HepG2 (cell line): ENCODE results near the gene STK40. TPM values are rescaled to one million over a fixed set of nuclear protein-coding genes. Genes with fewer than 3 reads are reported as not detected.

Source experiments
- ATAC-seq: fragments of 200-7000 bp; cut with Tn5 transposase; 3 replicates; pipeline ENCODE4 v1.9.1; 2020; ENCODE audit warnings: mild to moderate bottlenecking, moderate library complexity
- BruUV-seq: library from RNA; stranded (reverse); fragments of 400-500 nt; replicated peaks from 2 replicates; lab custom pipeline; 2021; lab: Mats Ljungman, UMichigan
- CTCF ChIA-PET: fragments of 300-600 bp; formaldehyde crosslinking; extraction: SDS; loops from one replicate; lab custom pipeline; 2021; ENCODE audit warnings: low total read pairs, inconsistent platforms, low intra/inter-chr PET ratio; lab: Yijun Ruan, JAX
- POLR2A ChIA-PET: fragments of 350-600 bp; sonication (Branson Sonifier 250); formaldehyde crosslinking; loops from one replicate; lab custom pipeline; 2020; ENCODE audit warnings: antibody characterized with exemption, inconsistent platforms; lab: Yijun Ruan, JAX
- DNase-seq: peaks from one replicate; pipeline ENCODE4 v3.0.0-alpha.2; 2015; ENCODE audit warnings: low spot score
- FAIRE-seq: peaks from 3 replicates; lab custom pipeline; 2011; peaks lifted over from hg19 to GRCh38; lab: Jason Lieb, UNC
- H2AFZ ChIP-seq: one replicate; pipeline ENCODE4 v1.6.1; 2011; ENCODE audit warnings: low read length, inconsistent platforms
- H3K27ac ChIP-seq: fragments of 300-600 bp; 3 replicates; pipeline ENCODE4 v1.8.0; 2011; ENCODE audit warnings: mixed run types, mild to moderate bottlenecking, mixed read lengths, low read length, inconsistent platforms; ENCODE audit not compliant: insufficient read depth; ENCODE audit errors: extremely low read length
- H3K27me3 ChIP-seq, 2 experiments: fragments of 200-600 bp in 1 of 2; 2 replicates in 1 of 2; 3 replicates in 1 of 2; pipeline versions ENCODE4 v1.6.0 to v1.8.0; 2011; ENCODE audit warnings: low read length in 2 of 2, mild to moderate bottlenecking in 2 of 2, moderate library complexity in 2 of 2, inconsistent platforms in 1 of 2; ENCODE audit not compliant: insufficient read depth in 2 of 2, control insufficient read depth in 1 of 2
- H3K36me3 ChIP-seq, 2 experiments: fragments of 200-600 bp in 1 of 2; replicated peaks in 1 of 2; 2 replicates in 1 of 2; 3 replicates in 1 of 2; pipeline versions ENCODE4 v1.5.1 to v1.8.0; 2011; ENCODE audit warnings: low read length in 2 of 2, inconsistent platforms in 1 of 2; ENCODE audit not compliant: insufficient read depth in 2 of 2, control insufficient read depth in 1 of 2
- H3K4me1 ChIP-seq: 2 replicates; pipeline ENCODE4 v1.5.1; 2012; ENCODE audit warnings: low read length, inconsistent platforms; ENCODE audit not compliant: insufficient read depth
- H3K4me2 ChIP-seq: 2 replicates; pipeline ENCODE4 v1.6.0; 2011; ENCODE audit warnings: low read depth, low read length, inconsistent platforms
- H3K4me3 ChIP-seq, 3 experiments: fragments of 200-600 bp in 1 of 3; sonication (generic), shearing (Covaris generic) in 1 of 3; replicated peaks in 1 of 3; 2 replicates each; pipeline ENCODE4 v1.5.1; 2011 to 2016; ENCODE audit warnings: low read length in 3 of 3, inconsistent platforms in 2 of 3, low read depth in 2 of 3, mild to moderate bottlenecking in 2 of 3, control low read depth in 1 of 3, mixed read lengths in 1 of 3; ENCODE audit not compliant: insufficient read depth in 1 of 3
- H3K79me2 ChIP-seq: one replicate; pipeline ENCODE4 v1.6.1; 2011; ENCODE audit warnings: low read length, inconsistent platforms; ENCODE audit not compliant: insufficient read depth
- H3K9ac ChIP-seq: 2 replicates; pipeline ENCODE4 v1.6.0; 2011; ENCODE audit warnings: mild to moderate bottlenecking, low read depth, low read length, inconsistent platforms; ENCODE audit not compliant: insufficient read depth
- H3K9me3 ChIP-seq: 2 replicates; pipeline ENCODE4 v1.5.1; 2012; ENCODE audit warnings: mild to moderate bottlenecking, low read length
- H4K20me1 ChIP-seq: 2 replicates; pipeline ENCODE4 v1.6.0; 2011; ENCODE audit warnings: inconsistent platforms, mild to moderate bottlenecking, low read length, moderate library complexity; ENCODE audit not compliant: insufficient read depth
- FOXJ3 ChIP-seq: sonication (generic); formaldehyde crosslinking; IDR thresholded peaks from 2 replicates; pipeline ENCODE4 v1.4.0; 2020; ENCODE audit warnings: missing genetic modification reagents, mild to moderate bottlenecking, borderline replicate concordance
- HMGXB3 ChIP-seq: sonication (generic); formaldehyde crosslinking; IDR thresholded peaks from 2 replicates; pipeline ENCODE4 v1.4.0; 2020; ENCODE audit warnings: missing genetic modification reagents, borderline replicate concordance
- SKI ChIP-seq: fragments of 450-650 bp; IDR thresholded peaks from one replicate; pipeline ENCODE4 v1.6.1; 2018; ENCODE audit warnings: mild to moderate bottlenecking; ENCODE audit not compliant: partially characterized antibody
- ZFP90 ChIP-seq: sonication (generic); formaldehyde crosslinking; IDR thresholded peaks from 2 replicates; pipeline ENCODE4 v1.8.0; 2022; ENCODE audit warnings: missing genetic modification reagents, mild to moderate bottlenecking, inconsistent platforms, borderline replicate concordance
- ZMAT3 ChIP-seq: sonication (generic); formaldehyde crosslinking; conservative IDR thresholded peaks from 2 replicates; pipeline ENCODE4 v1.7.0; 2021; ENCODE audit warnings: missing genetic modification reagents
- ZNF510 ChIP-seq: sonication (generic); formaldehyde crosslinking; IDR thresholded peaks from 2 replicates; pipeline ENCODE4 v1.4.0; 2020; ENCODE audit warnings: low read depth, mild to moderate bottlenecking, missing genetic modification reagents
- ZNF570 ChIP-seq: sonication (generic); formaldehyde crosslinking; IDR thresholded peaks from 2 replicates; pipeline ENCODE4 v1.4.0; 2020; ENCODE audit warnings: mild to moderate bottlenecking, missing genetic modification reagents, borderline replicate concordance
- ZNF605 ChIP-seq: sonication (generic); formaldehyde crosslinking; IDR thresholded peaks from 2 replicates; pipeline ENCODE4 v1.8.0; 2022; ENCODE audit warnings: mild to moderate bottlenecking, missing genetic modification reagents
- WGBS: methylation state at CpG from one replicate; pipeline ENCODE4 v1.1.6; 2017; ENCODE audit warnings: low lambda C conversion rate; 5-methylcytosine and 5-hydroxymethylcytosine counted together
- in situ Hi-C: cut with HindIII; loops from 2 replicates; pipeline ENCODE4 v1.10.0; 2017; ENCODE audit warnings: low pct_unique_long_range_greater_than_20kb; ENCODE audit not compliant: extremely low pct_ligation_motif_present
- intact Hi-C: fragments of 100-400 bp; cut with micrococcal nuclease; formaldehyde crosslinking; loops from one replicate; pipeline ENCODE4 v1.10.0; 2022; ENCODE audit not compliant: unreplicated experiment
- polyA plus RNA-seq, 8 experiments: library from polyadenylated mRNA; depleted of rRNA in 3 of 8; stranded (reverse) in 7 of 8; unstranded in 1 of 8; fragments of >200 nt; fragmentation: Illumina TruSeq in 4 of 8; extraction: Trizol in 4 of 8; gene quantifications; 2 replicates each; pipeline versions ENCODE4 v1.2.1 to v1.2.3, GENCODE V29; 2011 to 2016; ENCODE audit warnings: low read depth in 4 of 8, missing spikeins in 1 of 8, mixed read lengths in 1 of 8; ENCODE audit not compliant: insufficient read depth in 1 of 8
- total RNA-seq, 5 experiments: library from RNA; depleted of rRNA; stranded (reverse); fragments of >200 nt; fragmentation: Illumina TruSeq; extraction: Trizol; gene quantifications; 2 replicates each; pipeline ENCODE4 v1.2.3, GENCODE V29; 2016; ENCODE audit warnings: low read depth in 1 of 5
- TF ChIP-seq, protein P1 (sequence below): sonication (generic); formaldehyde crosslinking; IDR thresholded peaks from 2 replicates; pipeline ENCODE4 v1.4.0; 2020; ENCODE audit warnings: low read depth, missing genetic modification reagents

Gene STK40
- total and polyA plus RNA-seq, 2 of the 13 experiments (the other 11 are each of a cell fraction or from before 2014, with no cell fraction given): 33.8 to 35.1 TPM

DNA sequence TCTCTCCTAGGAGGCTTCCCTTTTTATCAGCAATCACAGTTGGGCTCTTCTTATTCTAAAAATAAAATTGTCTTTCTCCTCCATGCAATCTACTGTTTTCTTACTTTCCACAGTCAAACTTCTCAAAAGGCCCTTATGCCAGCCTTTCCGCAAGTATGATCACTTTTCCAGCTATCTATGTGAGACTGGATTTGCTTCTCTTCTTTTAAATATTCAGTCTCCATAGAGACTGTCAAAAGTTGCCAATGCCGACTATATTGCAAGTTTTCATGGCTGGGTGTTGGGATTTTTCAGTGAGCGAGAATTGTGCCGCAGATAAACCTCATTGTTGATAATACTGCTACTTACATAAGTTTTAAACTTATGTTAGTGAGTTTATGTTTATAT, 16.8 kb upstream of the STK40 start (continued):
- TF ChIP-seq SKI (no peak), FOXJ3 (no peak)

DNA sequence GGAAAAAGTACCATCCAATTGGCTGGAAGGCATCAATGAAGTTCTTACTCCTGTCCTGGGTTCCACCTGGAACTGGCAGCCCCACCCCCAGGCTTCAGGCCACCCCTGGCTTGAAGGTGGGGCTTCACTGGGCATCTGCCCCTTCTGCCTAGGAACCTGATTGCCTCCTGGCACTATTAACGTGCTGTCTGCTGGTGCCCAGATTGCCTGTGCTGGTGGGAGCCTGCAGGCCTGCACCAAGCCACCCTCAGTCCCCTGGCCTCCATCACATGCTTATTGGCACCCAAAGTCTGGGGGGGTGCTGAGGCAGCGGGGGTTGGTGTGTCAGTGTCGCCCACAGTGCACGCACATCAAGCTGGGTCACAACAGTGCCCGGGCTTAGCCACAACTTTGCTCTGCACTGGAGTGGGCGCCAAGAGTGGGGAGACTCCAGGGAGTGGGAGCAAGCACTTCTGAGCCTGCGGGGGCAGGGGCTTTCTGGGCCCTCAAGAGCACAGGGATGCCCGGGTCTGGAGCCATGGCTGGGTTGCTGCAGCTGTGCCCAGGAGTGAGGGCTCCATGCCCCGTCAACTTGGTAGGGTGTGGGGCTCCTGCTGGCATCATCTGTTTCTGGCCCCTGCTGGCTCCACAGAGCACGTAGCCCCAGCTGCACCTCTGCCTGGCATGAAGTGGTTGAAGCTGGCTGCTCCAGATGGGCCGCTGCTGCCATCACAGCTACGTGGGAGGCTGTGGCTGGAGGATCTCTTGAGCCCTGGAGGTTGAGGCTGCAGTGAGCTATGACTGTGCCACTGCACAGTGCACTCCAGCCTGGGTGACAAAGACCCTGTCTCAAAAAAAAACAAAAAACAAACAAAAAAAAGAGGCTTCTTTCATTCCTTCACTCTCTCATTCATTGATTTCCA, 16.1 kb upstream of the STK40 start:
- in situ Hi-C loops (no loop called here), intact Hi-C loops (no loop called here)
- Histone ChIP-seq H3K27me3 (no peaks in the 10 kb centered on the region; a peak in 1 of 5 replicates), H3K9me3 (no peaks in the 10 kb centered on the region), H2AFZ (no peak overlapping the region), H3K4me3 (peak overlapping the region; percentile 58 to 89 (median 77); a peak in 5 of 6 replicates), H3K4me2 (peak overlapping the region; percentile 91), H3K9ac (peak overlapping the region; percentile 85), H3K36me3 (no peaks in the 10 kb centered on the region), H3K79me2 (peaks cover 7% of the 10 kb centered on the region), H3K27ac (peak overlapping the region; percentile 87), H4K20me1 (no peaks in the 10 kb centered on the region), H3K4me1 (peaks cover 32% of the 10 kb centered on the region)
- no peak for FAIRE-seq
- ATAC-seq: no peak
- BruUV-seq: TSS peak; percentile 84
- WGBS: 53% methylated on average over 7 of the region's 12 CpGs
- no peak for DNase-seq
- ChIA-PET CTCF (no interaction called here), POLR2A (interaction anchor here (0.6 to 8.5 kb wide), 25 partner anchors 8 to 1406 kb away, joined by 3 to 391 read pairs (median 6); partner anchors contain the start of genes CSF3R, EVA1B, MRPS15 and OSCP1)
- TF ChIP-seq, protein P1, sequence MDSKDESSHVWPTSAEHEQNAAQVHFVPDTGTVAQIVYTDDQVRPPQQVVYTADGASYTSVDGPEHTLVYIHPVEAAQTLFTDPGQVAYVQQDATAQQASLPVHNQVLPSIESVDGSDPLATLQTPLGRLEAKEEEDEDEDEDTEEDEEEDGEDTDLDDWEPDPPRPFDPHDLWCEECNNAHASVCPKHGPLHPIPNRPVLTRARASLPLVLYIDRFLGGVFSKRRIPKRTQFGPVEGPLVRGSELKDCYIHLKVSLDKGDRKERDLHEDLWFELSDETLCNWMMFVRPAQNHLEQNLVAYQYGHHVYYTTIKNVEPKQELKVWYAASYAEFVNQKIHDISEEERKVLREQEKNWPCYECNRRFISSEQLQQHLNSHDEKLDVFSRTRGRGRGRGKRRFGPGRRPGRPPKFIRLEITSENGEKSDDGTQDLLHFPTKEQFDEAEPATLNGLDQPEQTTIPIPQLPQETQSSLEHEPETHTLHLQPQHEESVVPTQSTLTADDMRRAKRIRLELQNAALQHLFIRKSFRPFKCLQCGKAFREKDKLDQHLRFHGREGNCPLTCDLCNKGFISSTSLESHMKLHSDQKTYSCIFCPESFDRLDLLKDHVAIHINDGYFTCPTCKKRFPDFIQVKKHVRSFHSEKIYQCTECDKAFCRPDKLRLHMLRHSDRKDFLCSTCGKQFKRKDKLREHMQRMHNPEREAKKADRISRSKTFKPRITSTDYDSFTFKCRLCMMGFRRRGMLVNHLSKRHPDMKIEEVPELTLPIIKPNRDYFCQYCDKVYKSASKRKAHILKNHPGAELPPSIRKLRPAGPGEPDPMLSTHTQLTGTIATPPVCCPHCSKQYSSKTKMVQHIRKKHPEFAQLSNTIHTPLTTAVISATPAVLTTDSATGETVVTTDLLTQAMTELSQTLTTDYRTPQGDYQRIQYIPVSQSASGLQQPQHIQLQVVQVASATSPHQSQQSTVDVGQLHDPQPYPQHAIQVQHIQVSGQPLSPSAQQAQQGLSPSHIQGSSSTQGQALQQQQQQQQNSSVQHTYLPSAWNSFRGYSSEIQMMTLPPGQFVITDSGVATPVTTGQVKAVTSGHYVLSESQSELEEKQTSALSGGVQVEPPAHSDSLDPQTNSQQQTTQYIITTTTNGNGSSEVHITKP (CRISPR knock-in tag): no peak
- TF ChIP-seq ZNF570 (CRISPR knock-in tag) (peak; percentile 47; the same call in 1 of the 2 replicates), ZNF510 (CRISPR knock-in tag) (0 out of 2 replicates have a peak, but pooled peaks have one; percentile 21), ZMAT3 (CRISPR knock-in tag) (no peak), ZNF605 (CRISPR knock-in tag) (no peak), ZFP90 (CRISPR knock-in tag) (no peak; the same call in 1 of the 2 replicates), HMGXB3 (no peak)
